ENCODE measurements around the gene SGMS1. TPM values are rescaled to one million over a fixed set of nuclear protein-coding genes. Genes with fewer than 3 reads are reported as not detected.

Gene SGMS1
- polyA plus RNA-seq, 1 of the 3 experiments (the other 2 are of a cell fraction) = 6.3 TPM

GRCh38 chr10:50541921-50542320, 81.8 kb downstream of the SGMS1 start:
- DNase-seq = no peak
- no peak overlapping the region for H3K9ac ChIP-seq
- H4K20me1 ChIP-seq (ENCODE audit: insufficient read depth) = no peaks in the 10 kb centered on the region
- H2AFZ ChIP-seq (ENCODE audit: low read depth) = no peak overlapping the region
- H3K27me3 ChIP-seq (ENCODE audit: insufficient read depth) = no peaks in the 10 kb centered on the region
- H3K9me3 ChIP-seq = no peaks in the 10 kb centered on the region
- no peak overlapping the region for H3K4me3 ChIP-seq (ENCODE audit: low read depth in 2 of 2, low read length in 1 of 2)
- WGBS (ENCODE audit: low lambda C conversion rate) = 94% methylated on average over 4 of the region's 4 CpGs
- H3K4me2 ChIP-seq = no peak overlapping the region
- H3K36me3 ChIP-seq (replicated peaks in 1 of 2; ENCODE audit: control insufficient read depth in 1 of 2, insufficient read depth in 2 of 2, low read length in 1 of 2) = no peaks in the 10 kb centered on the region
- 0 out of 2 replicates have a peak, but pooled peaks cover 4% of the 10 kb centered on the region for H3K79me2 ChIP-seq (ENCODE audit: insufficient read depth)
- no peak overlapping the region for H3K27ac ChIP-seq (ENCODE audit: low read depth in 2 of 2, low read length in 1 of 2)
- ChIA-PET POLR2A (no interaction called here), CTCF (interaction anchor here (0.6 kb wide), 1 partner anchor 62 kb away, joined by 3 read pairs; no protein-coding TSS in a partner anchor)
- no peak for TF ChIP-seq NFIC (IDR thresholded peaks at IDR 0.05; ENCODE audit: borderline replicate concordance)
- no peak for TF ChIP-seq YY1 (IDR thresholded peaks at IDR 0.05; ENCODE audit: low read depth)
- TF ChIP-seq, protein P1, sequence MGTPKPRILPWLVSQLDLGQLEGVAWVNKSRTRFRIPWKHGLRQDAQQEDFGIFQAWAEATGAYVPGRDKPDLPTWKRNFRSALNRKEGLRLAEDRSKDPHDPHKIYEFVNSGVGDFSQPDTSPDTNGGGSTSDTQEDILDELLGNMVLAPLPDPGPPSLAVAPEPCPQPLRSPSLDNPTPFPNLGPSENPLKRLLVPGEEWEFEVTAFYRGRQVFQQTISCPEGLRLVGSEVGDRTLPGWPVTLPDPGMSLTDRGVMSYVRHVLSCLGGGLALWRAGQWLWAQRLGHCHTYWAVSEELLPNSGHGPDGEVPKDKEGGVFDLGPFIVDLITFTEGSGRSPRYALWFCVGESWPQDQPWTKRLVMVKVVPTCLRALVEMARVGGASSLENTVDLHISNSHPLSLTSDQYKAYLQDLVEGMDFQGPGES (IDR thresholded peaks at IDR 0.05; ENCODE audit: low read depth, low read length) = no peak
- no peak for TF ChIP-seq SIN3A (IDR thresholded peaks at IDR 0.05; ENCODE audit: borderline replicate concordance, low read depth, low read length)
- TF ChIP-seq, protein P2, sequence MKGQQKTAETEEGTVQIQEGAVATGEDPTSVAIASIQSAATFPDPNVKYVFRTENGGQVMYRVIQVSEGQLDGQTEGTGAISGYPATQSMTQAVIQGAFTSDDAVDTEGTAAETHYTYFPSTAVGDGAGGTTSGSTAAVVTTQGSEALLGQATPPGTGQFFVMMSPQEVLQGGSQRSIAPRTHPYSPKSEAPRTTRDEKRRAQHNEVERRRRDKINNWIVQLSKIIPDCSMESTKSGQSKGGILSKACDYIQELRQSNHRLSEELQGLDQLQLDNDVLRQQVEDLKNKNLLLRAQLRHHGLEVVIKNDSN (IDR thresholded peaks at IDR 0.05; ENCODE audit: borderline replicate concordance, low read depth) = no peak
- TF ChIP-seq TEAD4 (IDR thresholded peaks at IDR 0.05; ENCODE audit: borderline replicate concordance, insufficient read depth) = no peak
- H3F3A ChIP-seq (replicated peaks; ENCODE audit: insufficient read depth) = no peaks in the 10 kb centered on the region
- no peaks in the 10 kb centered on the region for H3K9me2 ChIP-seq
- H3K4me1 ChIP-seq (ENCODE audit: control insufficient read depth in 1 of 2, insufficient read depth in 2 of 2, low read depth in 1 of 2, low read length in 1 of 2) = no peaks in the 10 kb centered on the region

DNA sequence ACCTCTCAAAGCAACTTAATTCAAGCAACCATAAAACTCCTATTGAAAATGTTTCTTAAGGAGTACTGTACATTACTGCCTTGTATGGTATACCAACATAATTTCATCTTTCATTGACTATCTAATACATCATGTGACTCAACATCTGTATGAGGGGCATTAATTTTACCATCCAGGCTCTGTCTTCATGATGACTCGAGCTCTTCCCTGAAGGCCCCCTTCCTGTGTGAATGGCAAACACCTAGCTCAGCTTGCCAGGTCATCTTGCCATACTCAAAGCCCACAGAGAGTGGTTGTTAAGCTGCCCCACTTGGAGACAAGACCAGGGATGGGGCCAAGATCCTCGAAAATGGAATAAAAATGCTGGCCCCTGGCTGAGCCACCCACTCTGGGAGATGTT, 82.4 kb downstream of the SGMS1 start:
- WGBS (ENCODE audit: low lambda C conversion rate) = 62% methylated on average over 2 of the region's 2 CpGs
- no peaks in the 10 kb centered on the region for H4K20me1 ChIP-seq (ENCODE audit: insufficient read depth)
- no peaks in the 10 kb centered on the region for H3K4me1 ChIP-seq (ENCODE audit: control insufficient read depth in 1 of 2, insufficient read depth in 2 of 2, low read depth in 1 of 2, low read length in 1 of 2)
- H3K79me2 ChIP-seq (ENCODE audit: insufficient read depth) = 0 out of 2 replicates have a peak, but pooled peaks cover 2% of the 10 kb centered on the region
- no peaks in the 10 kb centered on the region for H3K9me2 ChIP-seq
- no peak overlapping the region for H3K9ac ChIP-seq
- H3K27me3 ChIP-seq (ENCODE audit: insufficient read depth) = no peaks in the 10 kb centered on the region
- H3K36me3 ChIP-seq (replicated peaks in 1 of 2; ENCODE audit: control insufficient read depth in 1 of 2, insufficient read depth in 2 of 2, low read length in 1 of 2) = no peaks in the 10 kb centered on the region
- CTCF ChIA-PET = interaction anchor here (0.6 kb wide), 1 partner anchor 63 kb away, joined by 3 read pairs; no protein-coding TSS in a partner anchor
- TF ChIP-seq PBX3 (IDR thresholded peaks at IDR 0.05) = no peak
- no peak for TF ChIP-seq GABPA (IDR thresholded peaks at IDR 0.05; ENCODE audit: low read depth)
- no peak for TF ChIP-seq NRF1 (IDR thresholded peaks at IDR 0.05; ENCODE audit: low read depth, low read length)
- no peak for TF ChIP-seq SMC3 (IDR thresholded peaks at IDR 0.05; ENCODE audit: low read depth, low read length)
- no peak for TF ChIP-seq YY1 (IDR thresholded peaks at IDR 0.05; ENCODE audit: low read depth)
- no peak for TF ChIP-seq FOXJ3 (CRISPR knock-in tag; IDR thresholded peaks at IDR 0.05)
- TF ChIP-seq RAD21 (IDR thresholded peaks at IDR 0.05; ENCODE audit: low read length) = no peak
- TF ChIP-seq RFX5 (IDR thresholded peaks at IDR 0.05; ENCODE audit: low read length) = no peak
- TF ChIP-seq, protein P3, sequence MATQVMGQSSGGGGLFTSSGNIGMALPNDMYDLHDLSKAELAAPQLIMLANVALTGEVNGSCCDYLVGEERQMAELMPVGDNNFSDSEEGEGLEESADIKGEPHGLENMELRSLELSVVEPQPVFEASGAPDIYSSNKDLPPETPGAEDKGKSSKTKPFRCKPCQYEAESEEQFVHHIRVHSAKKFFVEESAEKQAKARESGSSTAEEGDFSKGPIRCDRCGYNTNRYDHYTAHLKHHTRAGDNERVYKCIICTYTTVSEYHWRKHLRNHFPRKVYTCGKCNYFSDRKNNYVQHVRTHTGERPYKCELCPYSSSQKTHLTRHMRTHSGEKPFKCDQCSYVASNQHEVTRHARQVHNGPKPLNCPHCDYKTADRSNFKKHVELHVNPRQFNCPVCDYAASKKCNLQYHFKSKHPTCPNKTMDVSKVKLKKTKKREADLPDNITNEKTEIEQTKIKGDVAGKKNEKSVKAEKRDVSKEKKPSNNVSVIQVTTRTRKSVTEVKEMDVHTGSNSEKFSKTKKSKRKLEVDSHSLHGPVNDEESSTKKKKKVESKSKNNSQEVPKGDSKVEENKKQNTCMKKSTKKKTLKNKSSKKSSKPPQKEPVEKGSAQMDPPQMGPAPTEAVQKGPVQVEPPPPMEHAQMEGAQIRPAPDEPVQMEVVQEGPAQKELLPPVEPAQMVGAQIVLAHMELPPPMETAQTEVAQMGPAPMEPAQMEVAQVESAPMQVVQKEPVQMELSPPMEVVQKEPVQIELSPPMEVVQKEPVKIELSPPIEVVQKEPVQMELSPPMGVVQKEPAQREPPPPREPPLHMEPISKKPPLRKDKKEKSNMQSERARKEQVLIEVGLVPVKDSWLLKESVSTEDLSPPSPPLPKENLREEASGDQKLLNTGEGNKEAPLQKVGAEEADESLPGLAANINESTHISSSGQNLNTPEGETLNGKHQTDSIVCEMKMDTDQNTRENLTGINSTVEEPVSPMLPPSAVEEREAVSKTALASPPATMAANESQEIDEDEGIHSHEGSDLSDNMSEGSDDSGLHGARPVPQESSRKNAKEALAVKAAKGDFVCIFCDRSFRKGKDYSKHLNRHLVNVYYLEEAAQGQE (IDR thresholded peaks at IDR 0.05; ENCODE audit: low read depth, low read length) = no peak
- TF ChIP-seq, protein P4, sequence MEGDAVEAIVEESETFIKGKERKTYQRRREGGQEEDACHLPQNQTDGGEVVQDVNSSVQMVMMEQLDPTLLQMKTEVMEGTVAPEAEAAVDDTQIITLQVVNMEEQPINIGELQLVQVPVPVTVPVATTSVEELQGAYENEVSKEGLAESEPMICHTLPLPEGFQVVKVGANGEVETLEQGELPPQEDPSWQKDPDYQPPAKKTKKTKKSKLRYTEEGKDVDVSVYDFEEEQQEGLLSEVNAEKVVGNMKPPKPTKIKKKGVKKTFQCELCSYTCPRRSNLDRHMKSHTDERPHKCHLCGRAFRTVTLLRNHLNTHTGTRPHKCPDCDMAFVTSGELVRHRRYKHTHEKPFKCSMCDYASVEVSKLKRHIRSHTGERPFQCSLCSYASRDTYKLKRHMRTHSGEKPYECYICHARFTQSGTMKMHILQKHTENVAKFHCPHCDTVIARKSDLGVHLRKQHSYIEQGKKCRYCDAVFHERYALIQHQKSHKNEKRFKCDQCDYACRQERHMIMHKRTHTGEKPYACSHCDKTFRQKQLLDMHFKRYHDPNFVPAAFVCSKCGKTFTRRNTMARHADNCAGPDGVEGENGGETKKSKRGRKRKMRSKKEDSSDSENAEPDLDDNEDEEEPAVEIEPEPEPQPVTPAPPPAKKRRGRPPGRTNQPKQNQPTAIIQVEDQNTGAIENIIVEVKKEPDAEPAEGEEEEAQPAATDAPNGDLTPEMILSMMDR (IDR thresholded peaks at IDR 0.05) = no peak
- no peak for TF ChIP-seq SIN3A (IDR thresholded peaks at IDR 0.05; ENCODE audit: borderline replicate concordance, low read depth, low read length)
- TF ChIP-seq, protein P2 (IDR thresholded peaks at IDR 0.05; ENCODE audit: borderline replicate concordance, low read depth) = no peak
- H3K27ac ChIP-seq (ENCODE audit: low read depth in 2 of 2, low read length in 1 of 2) = no peak overlapping the region
- no peaks in the 10 kb centered on the region for H3K9me3 ChIP-seq
- POLR2A ChIA-PET = no interaction called here
- DNase-seq = no peak
- no peak overlapping the region for H2AFZ ChIP-seq (ENCODE audit: low read depth)
- no peak overlapping the region for H3K4me3 ChIP-seq (ENCODE audit: low read depth in 2 of 2, low read length in 1 of 2)
- H3K4me2 ChIP-seq = no peak overlapping the region
- H3F3A ChIP-seq (replicated peaks; ENCODE audit: insufficient read depth) = no peaks in the 10 kb centered on the region
